ENCODE data around the gene PCNX2.

The PCNX2 gene

GRCh38 chr1:233319272-233319671 is 23.7 kb upstream of the PCNX2 start:
- no peak for DNase-seq (ENCODE audit: low read depth, low spot score)

GRCh38 chr1:233316473-233316872 is 20.9 kb upstream of the PCNX2 start:
- no peak for DNase-seq (ENCODE audit: low read depth, low spot score)

GRCh38 chr1:233315718-233316301 is 20.3 kb upstream of the PCNX2 start:
- DNase-seq (ENCODE audit: low read depth, low spot score), result no peak

GRCh38 chr1:233313434-233314155 is 18.1 kb upstream of the PCNX2 start:
- DNase-seq (ENCODE audit: low read depth, low spot score), result no peak

- DNase-seq (ENCODE audit: low read depth, low spot score), result no peak
Measured at GRCh38 chr1:233304489-233305102, 9.1 kb upstream of the PCNX2 start.

GRCh38 chr1:233300326-233300725 is 4.8 kb upstream of the PCNX2 start:
- no peak for DNase-seq (ENCODE audit: low read depth, low spot score)

- DNase-seq (ENCODE audit: low read depth, low spot score), result no peak
Measured at GRCh38 chr1:233299450-233299849, 3.9 kb upstream of the PCNX2 start.

- no peak for DNase-seq (ENCODE audit: low read depth, low spot score)
Measured at GRCh38 chr1:233295975-233296322, 424 bp upstream of the PCNX2 start.

GRCh38 chr1:233294913-233295236 is 650 bp downstream of the PCNX2 start:
- no peak for DNase-seq (ENCODE audit: low read depth, low spot score)

- no peak for DNase-seq (ENCODE audit: low read depth, low spot score)
Measured at GRCh38 chr1:233293556-233294446, 1.7 kb downstream of the PCNX2 start.

- no peak for DNase-seq (ENCODE audit: low read depth, low spot score)
Measured at GRCh38 chr1:233290396-233291034, 5.0 kb downstream of the PCNX2 start.

- no peak for DNase-seq (ENCODE audit: low read depth, low spot score)
Measured at GRCh38 chr1:233289676-233290075, 5.8 kb downstream of the PCNX2 start.

- no peak for DNase-seq (ENCODE audit: low read depth, low spot score)
Measured at GRCh38 chr1:233282582-233282886, 13.0 kb downstream of the PCNX2 start.

GRCh38 chr1:233281711-233282581 is 13.6 kb downstream of the PCNX2 start:
- no peak for DNase-seq (ENCODE audit: low read depth, low spot score)

GRCh38 chr1:233279971-233280370 is 15.6 kb downstream of the PCNX2 start:
- DNase-seq (ENCODE audit: low read depth, low spot score), result no peak

- no peak for DNase-seq (ENCODE audit: low read depth, low spot score)
Measured at GRCh38 chr1:233278631-233279030, 16.9 kb downstream of the PCNX2 start.

GRCh38 chr1:233277637-233278606 is 17.6 kb downstream of the PCNX2 start:
- no peak for DNase-seq (ENCODE audit: low read depth, low spot score)

- DNase-seq (ENCODE audit: low read depth, low spot score), result no peak
Measured at GRCh38 chr1:233269656-233270055, 25.9 kb downstream of the PCNX2 start.

GRCh38 chr1:233268389-233269022 is 27.0 kb downstream of the PCNX2 start:
- no peak for DNase-seq (ENCODE audit: low read depth, low spot score)

Measured in activated naive CD8-positive, alpha-beta T cell treated with anti-CD3 and anti-CD28 coated beads, Interleukin-2, amount 50 U/mL, for 16 hours (primary cell).